ENCODE data around the gene SCTR.
"Not testable (repeated sequence)": the region's sequence is repeated elsewhere in the genome, so short reads cannot be mapped to it uniquely, and the experiment has no call there.

Gene SCTR

DNA sequence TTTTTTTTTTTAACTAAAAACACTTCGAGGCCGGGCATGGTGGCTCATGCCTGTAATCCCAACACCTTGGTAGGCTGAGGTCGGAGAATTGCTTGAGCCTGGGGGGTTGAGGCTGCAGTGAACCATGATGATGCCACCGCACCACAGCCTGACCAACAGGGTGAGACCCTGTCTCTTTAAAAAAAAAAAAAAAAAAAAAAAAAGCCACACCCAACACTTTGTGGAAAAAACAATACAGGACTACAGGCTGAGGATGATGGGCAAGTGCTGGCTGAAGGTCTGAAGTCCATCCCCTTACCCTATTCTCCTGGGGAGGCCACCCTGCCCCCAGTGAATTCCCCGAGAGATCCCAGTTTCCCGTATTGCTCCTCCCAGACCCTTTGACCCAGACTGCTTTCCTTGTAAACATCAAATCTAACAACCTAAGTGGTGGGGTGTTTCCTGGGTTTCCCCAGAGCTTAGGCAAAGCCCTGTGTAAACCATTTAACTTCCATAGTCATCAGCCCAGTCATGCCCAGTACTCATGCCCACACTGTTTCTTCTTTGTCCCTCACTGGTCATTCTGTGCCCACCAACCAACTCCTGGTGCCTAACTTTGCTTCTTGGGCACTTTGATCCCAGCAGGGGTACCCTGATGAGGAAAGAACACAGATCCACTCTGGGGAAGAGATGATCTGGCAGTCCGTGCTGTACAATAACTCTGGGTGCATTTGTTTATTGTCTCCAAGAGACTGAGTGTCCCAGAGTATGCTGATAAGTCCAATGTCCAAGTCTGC lies 98.5 kb downstream of the SCTR start:
- DNase-seq: no peak

DNA sequence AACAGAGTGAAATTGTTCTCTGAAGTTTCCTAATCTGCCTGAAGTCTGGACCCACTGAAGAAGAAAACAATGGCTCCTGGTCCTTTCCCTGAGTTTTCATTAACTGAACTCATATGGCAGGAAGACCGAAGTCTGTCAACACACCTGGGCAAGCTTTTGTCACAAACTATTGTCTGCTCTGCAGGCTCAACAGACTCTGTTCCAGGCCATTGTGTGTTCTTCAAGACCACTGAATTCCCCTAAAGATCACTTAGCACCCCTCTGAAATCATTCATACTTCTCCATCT lies 99.2 kb downstream of the SCTR start:
- no peak for DNase-seq

DNA sequence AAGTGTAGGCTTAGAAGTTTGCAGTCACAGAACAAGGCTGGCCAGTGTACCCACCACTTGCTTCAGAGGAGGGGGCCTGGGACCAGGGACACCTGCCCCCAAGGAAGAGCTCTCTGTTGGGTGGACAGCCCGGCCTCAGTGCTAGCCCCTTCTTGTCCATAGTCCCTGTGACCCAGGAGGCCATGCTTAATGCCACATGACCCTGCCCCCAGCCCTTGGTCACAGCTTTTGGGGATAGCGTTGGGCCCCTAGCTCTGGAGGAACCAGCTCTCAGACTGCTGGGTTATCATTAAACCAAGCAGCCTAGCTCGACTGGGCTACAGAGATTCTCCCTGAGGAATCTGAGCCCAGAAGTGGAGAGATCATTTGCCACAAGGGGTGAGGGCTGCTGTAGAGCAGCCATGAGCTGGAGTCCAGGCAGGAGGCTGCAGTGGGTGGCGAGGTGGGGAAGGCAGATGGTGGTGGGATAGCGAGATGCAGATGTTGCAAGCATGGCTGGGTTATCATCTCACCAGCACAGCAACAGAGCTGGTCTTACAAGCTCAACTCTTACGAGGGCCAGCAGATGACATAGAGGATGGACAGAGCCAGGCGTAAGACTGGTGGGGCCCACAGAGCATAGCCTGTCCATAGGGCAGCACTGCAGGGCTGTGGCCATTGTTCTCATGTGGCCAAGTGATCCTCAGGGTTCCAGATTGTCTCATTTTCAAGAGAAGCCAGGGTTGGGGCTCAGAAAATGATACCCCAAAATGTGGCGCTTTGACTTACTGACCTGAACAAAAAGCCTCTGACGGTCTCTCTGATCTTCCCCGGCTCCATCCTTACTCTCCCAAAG lies 99.8 kb downstream of the SCTR start:
- no peak for DNase-seq

- no peak for DNase-seq
These were observed 100.5 kb downstream of the SCTR start for GRCh38 chr2:119423811-119424210.

DNA sequence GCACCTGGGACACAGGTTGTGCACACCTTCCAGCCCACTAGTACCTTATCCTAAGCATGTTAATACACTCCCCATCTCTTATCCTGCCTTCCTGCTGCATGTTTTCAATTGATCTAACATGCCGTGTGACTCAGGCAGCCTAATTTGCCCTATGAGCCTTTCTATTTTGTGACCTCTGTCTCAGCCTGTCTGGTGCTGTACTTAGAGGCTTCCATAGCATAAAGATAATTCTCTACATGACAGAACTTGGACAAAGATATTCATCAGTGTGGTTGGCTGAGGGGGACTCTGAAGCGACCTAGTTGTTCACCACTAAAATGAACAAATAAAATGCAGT lies 101.2 kb downstream of the SCTR start:
- no peak for DNase-seq

GRCh38 chr2:119422360-119423107 lies 101.7 kb downstream of the SCTR start:
- no peak for DNase-seq

- DNase-seq: no peak
These were observed 102.5 kb downstream of the SCTR start for GRCh38 chr2:119421741-119422140.

- no peak for DNase-seq
These were observed 103.0 kb downstream of the SCTR start for GRCh38 chr2:119421304-119421703.

GRCh38 chr2:119419803-119420508 lies 104.3 kb downstream of the SCTR start:
- no peak for DNase-seq

DNA sequence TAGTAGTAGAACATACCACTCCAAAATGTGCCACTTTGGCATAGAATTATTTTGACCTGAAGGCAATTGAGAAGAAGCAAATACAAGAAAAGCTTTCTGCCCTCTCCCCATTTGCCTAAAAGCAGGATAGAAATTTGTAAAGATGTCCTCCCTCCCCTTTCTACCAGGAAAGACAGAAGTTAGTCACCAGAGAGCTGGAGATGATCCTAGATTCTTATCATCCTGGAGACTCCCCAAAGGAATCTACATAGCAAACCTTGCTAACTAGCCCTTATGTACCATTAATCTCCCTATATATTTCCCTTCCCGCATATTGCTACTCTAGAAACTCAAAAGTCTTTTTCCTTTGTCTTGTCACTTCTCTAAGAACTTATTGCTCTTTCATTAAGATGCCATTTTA lies 105.2 kb downstream of the SCTR start:
- no peak for DNase-seq

GRCh38 chr2:119417908-119418307 lies 106.4 kb downstream of the SCTR start:
- no peak for DNase-seq

GRCh38 chr2:119416299-119416923 lies 107.9 kb downstream of the SCTR start:
- DNase-seq: no peak

DNA sequence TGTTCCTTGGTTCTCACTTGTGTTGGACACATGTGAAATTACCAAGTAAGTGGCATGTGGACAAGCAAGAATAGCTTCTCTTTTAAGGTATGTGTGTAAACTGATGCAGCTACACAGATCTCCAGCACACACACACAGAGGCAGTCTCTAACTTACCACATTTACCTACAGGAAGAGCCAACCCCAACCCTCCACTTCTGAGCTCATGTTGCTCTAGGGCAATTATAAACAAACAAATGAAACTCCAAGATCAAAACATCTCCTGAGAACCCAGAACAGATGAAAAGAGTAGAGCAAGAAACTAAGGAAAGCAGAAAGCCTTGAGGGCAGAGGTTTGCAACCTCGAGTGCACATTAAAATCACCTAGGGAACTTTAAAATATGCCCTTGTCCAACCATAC lies 108.7 kb downstream of the SCTR start:
- no peak for DNase-seq

DNA sequence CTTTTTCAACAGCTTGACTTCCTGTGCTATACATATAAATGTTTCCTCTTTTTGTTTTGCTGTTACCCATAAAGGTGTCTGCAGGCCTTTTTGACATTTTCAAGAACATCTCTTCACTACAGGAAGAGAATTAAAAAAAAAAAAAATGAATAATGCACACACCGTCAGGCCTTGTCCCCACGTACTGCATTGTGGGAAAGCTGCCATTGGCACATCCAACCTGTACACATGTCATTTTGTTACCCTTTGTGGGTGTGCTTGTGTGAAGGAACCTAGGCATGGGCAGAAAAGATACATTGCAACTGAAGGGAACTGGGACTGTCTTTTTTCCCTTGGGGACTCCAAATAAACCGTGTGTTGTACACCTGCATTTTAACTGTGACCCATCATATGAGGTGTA lies 109.4 kb downstream of the SCTR start:
- no peak for DNase-seq

DNA sequence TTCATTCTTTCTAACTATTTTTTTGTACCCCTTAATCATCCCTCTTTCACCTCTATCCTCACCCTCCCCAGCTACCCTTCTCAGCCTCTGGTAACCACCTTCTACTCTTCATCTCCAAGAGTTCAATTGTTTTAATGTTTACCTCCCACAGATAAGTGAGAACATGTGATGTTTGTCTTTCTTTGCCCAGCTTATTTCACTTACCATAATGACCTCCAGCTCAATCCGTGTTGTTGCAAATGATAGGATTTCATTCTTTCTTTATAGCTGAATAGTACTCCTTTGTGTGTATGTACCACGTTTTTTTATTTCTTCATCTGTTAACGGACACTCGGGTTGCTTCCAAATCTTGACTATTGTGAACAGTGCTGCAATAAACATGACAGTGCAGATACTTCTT lies 114.8 kb downstream of the SCTR start:
- DNase-seq: no peak

- DNase-seq: no peak
These were observed 116.1 kb downstream of the SCTR start for GRCh38 chr2:119408221-119408619.

- peak; percentile 42 for DNase-seq
These were observed 116.7 kb downstream of the SCTR start for GRCh38 chr2:119407430-119408220.

DNA sequence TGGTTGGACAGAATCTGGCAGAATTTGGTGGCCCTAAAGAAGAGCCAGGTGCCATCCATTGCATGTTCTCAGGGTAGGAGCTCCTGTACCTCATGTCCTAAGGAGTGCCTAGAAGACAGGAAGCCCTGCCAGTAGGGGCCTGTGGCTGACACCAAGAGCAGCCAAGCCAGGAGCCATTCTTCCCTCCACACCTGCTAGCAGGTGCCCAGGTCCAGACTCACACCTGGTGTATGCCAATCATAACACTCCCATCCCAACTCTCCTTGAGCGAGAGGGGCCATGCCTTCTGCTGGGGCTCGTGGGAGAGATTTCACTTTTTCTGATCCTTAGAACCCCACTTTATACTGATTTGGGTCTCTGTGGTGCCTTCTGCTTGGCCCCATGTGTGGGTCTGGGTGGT lies 119.1 kb downstream of the SCTR start:
- no peak for DNase-seq

- not testable (repeated sequence) for DNase-seq
These were observed 120.7 kb downstream of the SCTR start for GRCh38 chr2:119403618-119404017.

GRCh38 chr2:119402645-119403560 lies 121.4 kb downstream of the SCTR start:
- DNase-seq: no peak

DNA sequence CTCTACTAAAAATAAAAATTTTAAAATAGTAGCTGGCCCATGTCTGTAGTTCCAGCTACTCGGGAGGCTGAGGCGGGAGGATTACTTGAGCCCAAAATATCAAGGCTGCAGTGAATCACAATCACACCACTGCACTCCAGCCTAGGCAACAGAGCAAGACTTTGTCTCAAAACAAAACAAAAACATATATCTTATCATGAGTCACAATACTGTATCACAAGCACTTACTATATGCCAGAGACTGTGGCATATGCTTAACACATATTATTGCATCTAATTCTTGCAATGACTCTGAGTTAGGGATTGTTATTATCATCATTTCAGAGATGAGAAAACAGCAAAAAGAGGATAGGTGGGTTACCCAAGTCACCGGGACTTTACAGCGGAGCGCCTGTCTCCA lies 122.2 kb downstream of the SCTR start:
- no peak for DNase-seq

Data from CD4-positive, alpha-beta T cell treated with Interleukin-4 for 4 hours (primary cell).